BE2C (cell line): ENCODE measurements around the gene HS6ST2.

Experiments
- DNase-seq: peaks from one replicate; pipeline ENCODE4 v3.0.0-alpha.2; 2020
- H3K27me3 ChIP-seq: fragments of 250-450 bp; sonication (Bioruptor Pico); 2 replicates; pipeline ENCODE4 v1.5.1; 2020; ENCODE audit warnings: mild to moderate bottlenecking
- H3K36me3 ChIP-seq: fragments of 250-450 bp; sonication (Bioruptor Pico); 2 replicates; pipeline ENCODE4 v1.5.1; 2020; ENCODE audit warnings: mild to moderate bottlenecking
- H3K4me1 ChIP-seq: fragments of 250-450 bp; sonication (Bioruptor Pico); 2 replicates; pipeline ENCODE4 v1.5.1; 2020
- H3K4me3 ChIP-seq: 2 replicates; pipeline ENCODE4 v1.5.1; 2011; ENCODE audit warnings: low read depth, low read length
- H3K9me3 ChIP-seq: fragments of 250-450 bp; sonication (Bioruptor Pico); 2 replicates; pipeline ENCODE4 v1.5.1; 2020
- TF ChIP-seq, protein P1 (sequence below): IDR thresholded peaks from 2 replicates; pipeline ENCODE4 v1.5.1; 2012; ENCODE audit warnings: mild to moderate bottlenecking, low read depth, low read length

Gene HS6ST2

DNA sequence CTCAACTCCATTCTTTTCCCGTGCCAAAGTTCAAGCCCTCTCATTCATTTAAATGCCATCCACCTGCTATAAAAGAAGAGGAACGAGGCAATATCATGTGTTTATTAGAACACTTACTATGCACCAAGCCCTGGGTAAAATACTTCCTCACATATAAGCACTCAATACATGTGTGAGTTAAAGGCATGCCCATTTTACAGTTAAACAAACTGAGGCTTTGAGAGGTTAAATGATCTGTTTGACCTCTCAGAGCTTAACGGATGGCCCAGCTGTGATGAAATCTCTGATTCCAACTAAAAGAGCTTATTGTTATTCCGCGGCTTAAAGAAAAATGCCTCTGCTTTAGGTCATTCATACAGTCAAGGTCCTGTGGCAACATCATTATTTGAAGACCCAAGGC is 124.3 kb downstream of the HS6ST2 start:
- Histone ChIP-seq H3K9me3 (no peaks in the 10 kb centered on the region), H3K4me3 (no peak overlapping the region), H3K36me3 (no peaks in the 10 kb centered on the region), H3K4me1 (no peaks in the 10 kb centered on the region), H3K27me3 (no peaks in the 10 kb centered on the region)
- DNase-seq = no peak
- TF ChIP-seq, protein P1, sequence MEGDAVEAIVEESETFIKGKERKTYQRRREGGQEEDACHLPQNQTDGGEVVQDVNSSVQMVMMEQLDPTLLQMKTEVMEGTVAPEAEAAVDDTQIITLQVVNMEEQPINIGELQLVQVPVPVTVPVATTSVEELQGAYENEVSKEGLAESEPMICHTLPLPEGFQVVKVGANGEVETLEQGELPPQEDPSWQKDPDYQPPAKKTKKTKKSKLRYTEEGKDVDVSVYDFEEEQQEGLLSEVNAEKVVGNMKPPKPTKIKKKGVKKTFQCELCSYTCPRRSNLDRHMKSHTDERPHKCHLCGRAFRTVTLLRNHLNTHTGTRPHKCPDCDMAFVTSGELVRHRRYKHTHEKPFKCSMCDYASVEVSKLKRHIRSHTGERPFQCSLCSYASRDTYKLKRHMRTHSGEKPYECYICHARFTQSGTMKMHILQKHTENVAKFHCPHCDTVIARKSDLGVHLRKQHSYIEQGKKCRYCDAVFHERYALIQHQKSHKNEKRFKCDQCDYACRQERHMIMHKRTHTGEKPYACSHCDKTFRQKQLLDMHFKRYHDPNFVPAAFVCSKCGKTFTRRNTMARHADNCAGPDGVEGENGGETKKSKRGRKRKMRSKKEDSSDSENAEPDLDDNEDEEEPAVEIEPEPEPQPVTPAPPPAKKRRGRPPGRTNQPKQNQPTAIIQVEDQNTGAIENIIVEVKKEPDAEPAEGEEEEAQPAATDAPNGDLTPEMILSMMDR = no peak

DNA sequence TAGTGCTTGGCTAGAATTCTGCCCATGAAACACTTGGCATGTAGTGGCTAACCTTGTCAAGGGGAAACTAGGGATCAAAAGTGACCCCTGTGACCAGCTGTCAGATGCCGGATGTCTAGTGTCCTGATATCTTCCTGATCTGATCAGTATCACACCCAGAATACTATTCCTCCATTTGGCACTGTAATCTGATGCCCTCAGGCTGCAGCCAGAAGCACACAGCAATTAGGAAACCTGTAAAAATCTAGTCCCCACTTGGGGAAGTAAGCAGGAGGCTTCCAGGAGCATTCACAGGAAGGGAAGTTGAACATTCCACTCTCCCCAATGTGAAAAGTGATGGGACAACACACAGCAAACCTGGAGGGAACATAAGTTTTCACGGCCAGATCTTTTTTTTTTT is 125.1 kb downstream of the HS6ST2 start:
- Histone ChIP-seq H3K4me3 (no peak overlapping the region), H3K4me1 (no peaks in the 10 kb centered on the region), H3K27me3 (no peaks in the 10 kb centered on the region), H3K36me3 (no peaks in the 10 kb centered on the region), H3K9me3 (no peaks in the 10 kb centered on the region)
- no peak for DNase-seq
- TF ChIP-seq, protein P1 = no peak

DNA sequence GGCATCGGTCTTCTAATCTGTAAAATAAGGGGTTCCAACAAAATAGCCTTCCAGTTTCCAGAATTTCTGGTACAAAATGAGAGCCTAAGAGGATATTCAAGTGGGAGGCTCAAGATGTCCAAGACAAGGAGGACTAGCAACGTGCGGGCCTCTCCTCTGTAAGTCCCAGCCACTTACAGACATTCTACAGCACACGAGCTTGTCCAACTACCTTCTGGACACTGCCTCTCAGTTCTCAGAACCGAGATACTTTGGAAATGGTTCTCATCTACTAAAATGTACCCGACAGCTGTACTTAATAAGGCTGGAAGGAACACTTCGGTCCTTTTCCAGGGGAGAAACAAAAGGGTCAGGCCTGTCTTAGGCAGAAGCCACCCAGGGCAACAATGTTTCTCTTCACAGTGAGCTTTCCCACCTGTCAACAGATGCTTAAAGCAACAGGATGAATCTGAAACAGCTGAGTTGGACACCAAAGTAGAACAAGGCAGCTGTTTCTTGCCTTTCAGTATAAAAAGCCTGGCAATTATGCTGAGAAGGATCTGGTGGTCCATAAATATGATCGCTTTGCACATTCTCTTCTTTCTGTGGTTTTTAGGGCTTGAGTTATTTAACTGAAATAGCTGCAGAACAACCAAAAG is 127.0 kb downstream of the HS6ST2 start:
- no peak overlapping the region for H3K4me3 ChIP-seq
- no peaks in the 10 kb centered on the region for H3K27me3 ChIP-seq
- H3K4me1 ChIP-seq = no peaks in the 10 kb centered on the region

DNA sequence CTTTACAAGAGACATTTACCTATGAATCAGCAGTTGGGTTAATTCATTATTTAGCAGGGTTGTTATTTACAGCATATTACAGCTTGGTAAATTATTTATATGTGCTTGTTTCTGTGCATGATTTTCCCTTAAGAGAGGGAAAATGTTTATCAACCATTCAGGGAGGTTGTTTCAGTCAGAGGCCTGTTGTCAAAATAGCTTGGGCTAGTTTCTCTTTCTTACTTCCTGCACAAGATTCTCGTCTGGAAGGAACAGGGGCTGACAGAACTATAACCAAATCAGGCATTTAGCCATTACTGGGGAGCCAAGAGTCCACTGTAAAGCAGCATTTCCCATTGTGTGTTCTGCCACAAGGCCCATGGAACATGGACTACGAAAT is 135.8 kb downstream of the HS6ST2 start:
- Histone ChIP-seq H3K4me1 (no peaks in the 10 kb centered on the region), H3K36me3 (no peaks in the 10 kb centered on the region), H3K4me3 (no peak overlapping the region), H3K9me3 (no peaks in the 10 kb centered on the region), H3K27me3 (no peaks in the 10 kb centered on the region)
- DNase-seq = no peak
- TF ChIP-seq, protein P1 = no peak

More for the DNA sequence above, 127.0 kb downstream of the HS6ST2 start:
- H3K9me3 ChIP-seq = no peaks in the 10 kb centered on the region
- no peaks in the 10 kb centered on the region for H3K36me3 ChIP-seq
- DNase-seq = no peak
- TF ChIP-seq, protein P1 = no peak

DNA sequence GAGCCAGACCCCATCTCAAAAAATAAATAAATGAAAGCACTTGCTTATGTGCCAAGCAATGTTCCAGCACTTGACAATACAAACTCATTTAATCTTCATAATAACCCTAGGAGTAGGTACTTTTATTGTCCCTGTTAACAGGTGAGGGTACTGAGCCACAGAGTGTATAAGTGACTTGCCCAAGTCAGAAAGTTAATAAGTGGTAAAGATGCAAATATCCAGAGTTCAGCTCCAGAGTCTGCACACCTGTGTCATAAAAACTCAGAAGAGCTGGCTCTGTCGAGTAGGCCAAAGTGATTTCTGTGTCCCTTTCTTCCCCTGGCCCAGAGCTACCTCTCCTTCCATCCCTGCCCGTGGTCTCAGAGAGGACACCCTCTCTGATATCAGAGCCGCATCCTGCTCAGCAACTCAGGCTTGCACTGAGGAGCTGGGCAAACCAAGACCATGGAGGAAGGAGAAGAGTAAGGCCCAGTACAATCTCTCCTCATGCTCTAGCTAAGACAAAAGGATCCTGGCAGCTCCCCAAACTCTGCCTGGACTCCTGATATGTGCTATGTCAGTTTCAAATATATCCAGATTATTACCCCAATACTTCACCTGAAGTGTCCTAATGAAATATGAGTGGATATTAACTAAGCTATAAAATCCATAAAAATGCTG is 136.3 kb downstream of the HS6ST2 start:
- TF ChIP-seq, protein P1 = no peak
- H3K27me3 ChIP-seq = no peaks in the 10 kb centered on the region
- no peaks in the 10 kb centered on the region for H3K4me1 ChIP-seq

DNA sequence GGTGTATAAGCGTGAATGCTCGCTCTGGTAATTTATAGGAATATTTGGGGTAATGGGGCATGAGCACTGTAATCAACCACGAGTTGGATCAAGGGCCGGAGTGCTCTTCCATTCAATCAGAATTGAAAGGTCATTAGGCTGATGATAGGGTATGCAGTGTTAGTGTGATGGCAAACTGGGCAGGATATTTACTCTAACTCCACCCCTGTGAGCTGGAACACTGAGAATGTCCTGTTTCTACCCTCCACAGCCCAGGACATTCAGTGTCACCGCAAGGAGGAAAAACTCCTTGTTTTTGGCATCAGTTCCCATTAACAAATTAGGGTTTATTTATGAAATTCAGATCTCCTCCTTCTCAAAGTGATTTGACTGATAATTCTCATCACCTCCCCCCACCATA is 137.8 kb downstream of the HS6ST2 start:
- Histone ChIP-seq H3K27me3 (no peaks in the 10 kb centered on the region), H3K4me3 (no peak overlapping the region), H3K36me3 (no peaks in the 10 kb centered on the region), H3K9me3 (no peaks in the 10 kb centered on the region), H3K4me1 (no peaks in the 10 kb centered on the region)
- TF ChIP-seq, protein P1 = no peak
- DNase-seq = no peak

More for the DNA sequence above, 136.3 kb downstream of the HS6ST2 start:
- Histone ChIP-seq H3K4me3 (no peak overlapping the region), H3K9me3 (no peaks in the 10 kb centered on the region), H3K36me3 (no peaks in the 10 kb centered on the region)
- no peak for DNase-seq
